Measurements from ENCODE around the gene MON1B. TPM values are rescaled to one million over a fixed set of nuclear protein-coding genes. Genes with fewer than 3 reads are reported as not detected.
A peak's percentile ranks its signal among the peaks of the same experiment; 100 is the strongest.

Gene MON1B
- total RNA-seq, 1 experiment from 2014 or later, result 48.0 TPM

GRCh38 chr16:77211880-77212740, 21.1 kb downstream of the MON1B start:
- Mint-ChIP-seq H3K4me1 (peaks cover 21 to 23% of the 10 kb centered on the region in 2 experiments), H3K27me3 (ENCODE audit: low read depth) (peaks cover 2% of the 10 kb centered on the region), H3K9me3 (no peaks in the 10 kb centered on the region), H3K36me3 (ENCODE audit: insufficient read depth in 1 of 3, low read depth in 3 of 3) (peaks cover 4 to 6% (median 5%) of the 10 kb centered on the region in 3 experiments), H3K27ac (peak overlapping the region; percentile 10 to 63 (median 41); a peak in 5 of 7 replicates), H3K4me3 (peak overlapping the region; percentile 74 to 80)
- H3K14ac ChIP-seq (ENCODE audit: insufficient read depth, low read length), result peak overlapping the region; percentile 69
- no peak overlapping the region for H4K91ac ChIP-seq (ENCODE audit: insufficient read length, low read depth, low read length)
- H2AK5ac ChIP-seq (ENCODE audit: insufficient read length, low read length), result no peak overlapping the region
- no peaks in the 10 kb centered on the region for H3K27me3 ChIP-seq (ENCODE audit: insufficient read depth, low read length)
- WGBS (ENCODE audit: extremely low coverage, insufficient read length, low lambda C conversion rate), result no CpG with 5 or more reads among the region's 66 CpGs
- H3K23ac ChIP-seq (ENCODE audit: insufficient read length, low read depth, low read length), result no peak overlapping the region
- peak overlapping the region; percentile 25 for H3K4me2 ChIP-seq (ENCODE audit: insufficient read depth, insufficient read length, low read length)
- no peak overlapping the region for H4K8ac ChIP-seq (replicated peaks; ENCODE audit: insufficient read length, low read depth, low read length)
- peak overlapping the region; percentile 50 for H3K9ac ChIP-seq (ENCODE audit: extremely low read depth, insufficient read length, low read length)
- TF ChIP-seq CTCF (conservative IDR thresholded peaks at IDR 0.05), result no peak
- no peaks in the 10 kb centered on the region for H3K79me2 ChIP-seq (ENCODE audit: insufficient read depth, low read length)
- no peak overlapping the region for H3K56ac ChIP-seq (ENCODE audit: insufficient read length, low read depth, low read length)
- H2BK20ac ChIP-seq (ENCODE audit: low read depth, low read length, poor library complexity, severe bottlenecking), result no peak overlapping the region
- no peaks in the 10 kb centered on the region for H3K9me3 ChIP-seq (ENCODE audit: control insufficient read depth, low read depth, low read length)
- H4K5ac ChIP-seq (ENCODE audit: insufficient read length, low read depth, low read length), result no peak overlapping the region
- peak; percentile 94 for DNase-seq
- H4K20me1 ChIP-seq (ENCODE audit: control insufficient read depth, insufficient read depth, insufficient read length), result no peaks in the 10 kb centered on the region
- peaks cover 4% of the 10 kb centered on the region for H3K23me2 ChIP-seq (ENCODE audit: insufficient read length, low read depth, low read length, poor library complexity, severe bottlenecking)
- H2BK12ac ChIP-seq (ENCODE audit: insufficient read length, low read depth, low read length), result no peak overlapping the region
- H2BK15ac ChIP-seq (ENCODE audit: low read depth, low read length), result no peak overlapping the region
- H3K4me1 ChIP-seq (ENCODE audit: insufficient read depth, low read length), result peaks cover 3% of the 10 kb centered on the region; the same call in 1 of the 2 replicates
- H2BK120ac ChIP-seq (ENCODE audit: low read depth, low read length, poor library complexity, severe bottlenecking), result peak overlapping the region; percentile 51
- no peak overlapping the region for H3T11ph ChIP-seq (ENCODE audit: low read length)
- H3K27ac ChIP-seq (ENCODE audit: insufficient read length, low read depth, low read length), result no peak overlapping the region
- peak overlapping the region; percentile 74 for H3K18ac ChIP-seq (ENCODE audit: insufficient read length, low read depth, low read length)
- no peak overlapping the region for H3K4ac ChIP-seq (ENCODE audit: low read depth, low read length)
- no peaks in the 10 kb centered on the region for H3K79me1 ChIP-seq (ENCODE audit: insufficient read depth, low read depth, low read length, poor library complexity, severe bottlenecking)
- no peak overlapping the region for H2AFZ ChIP-seq (ENCODE audit: low read length)
- H2BK5ac ChIP-seq (ENCODE audit: insufficient read length, low read length), result no peak overlapping the region

All from H9 (cell line).